Prostate gland (tissue), 2 donors: ENCODE measurements around the gene RPS3. TPM values are rescaled to one million over a fixed set of nuclear protein-coding genes. Genes with fewer than 3 reads are reported as not detected.

Source experiments
- DNase-seq: peaks from one replicate; pipeline ENCODE4 v3.0.0-alpha.2; 2019; ENCODE audit warnings: low spot score
- H3K27ac ChIP-seq, 2 donors: fragments of 200-600 bp; sonication (generic); 2 replicates each; pipeline ENCODE4 v1.5.1; 2017 to 2019
- H3K27me3 ChIP-seq: fragments of 200-600 bp; sonication (generic); replicated peaks from 2 replicates; pipeline ENCODE4 v1.5.1; 2019; ENCODE audit not compliant: insufficient read depth
- H3K36me3 ChIP-seq, 2 donors: fragments of 200-600 bp; sonication (generic); 1 replicate in 1 of 2; 2 replicates in 1 of 2; pipeline versions ENCODE4 v1.5.1 to v1.8.1; 2017 to 2019
- H3K4me1 ChIP-seq: fragments of 200-600 bp; sonication (generic); replicated peaks from 2 replicates; pipeline ENCODE4 v1.5.1; 2019
- H3K4me3 ChIP-seq, 2 donors: fragments of 200-600 bp; sonication (generic); 2 replicates each; pipeline ENCODE4 v1.5.1; 2017 to 2019
- H3K9me3 ChIP-seq: fragments of 200-600 bp; sonication (generic); 2 replicates; pipeline ENCODE4 v1.5.1; 2017
- POLR2A ChIP-seq: fragments of 450-650 bp; IDR thresholded peaks from one replicate; pipeline ENCODE4 v1.6.1; 2016; ENCODE audit warnings: antibody characterized with exemption, mild to moderate bottlenecking
- POLR2AphosphoS5 ChIP-seq: sonication (generic); formaldehyde crosslinking; IDR thresholded peaks from one replicate; pipeline ENCODE4 v1.6.1; 2017; ENCODE audit warnings: antibody characterized with exemption
- WGBS: methylation state at CpG from one replicate; pipeline ENCODE4 v1.1.5; 2018; 5-methylcytosine and 5-hydroxymethylcytosine counted together
- intact Hi-C: fragments of 100-400 bp; cut with DNase I; formaldehyde crosslinking; loops from one replicate; pipeline ENCODE4 v1.14.2; 2022
- total RNA-seq, 2 donors: library from RNA; depleted of rRNA; stranded (reverse); fragments of >200 nt; gene quantifications; one replicate each; pipeline ENCODE4 v1.1.0, GENCODE V29; 2016
- TF ChIP-seq, protein P1 (sequence below), 4 experiments: fragments of 200-600 bp in 2 of 4; fragments of 450-650 bp in 2 of 4; sonication (generic) in 2 of 4; IDR thresholded peaks; 1 replicate in 3 of 4; 2 replicates in 1 of 4; pipeline ENCODE4 v1.5.1; 2016 to 2019; ENCODE audit warnings: antibody characterized with exemption in 4 of 4, mild to moderate bottlenecking in 2 of 4, moderate library complexity in 2 of 4

The RPS3 gene
- total RNA-seq, 2 donors from 2014 or later = 890 to 1,636 TPM

DNA sequence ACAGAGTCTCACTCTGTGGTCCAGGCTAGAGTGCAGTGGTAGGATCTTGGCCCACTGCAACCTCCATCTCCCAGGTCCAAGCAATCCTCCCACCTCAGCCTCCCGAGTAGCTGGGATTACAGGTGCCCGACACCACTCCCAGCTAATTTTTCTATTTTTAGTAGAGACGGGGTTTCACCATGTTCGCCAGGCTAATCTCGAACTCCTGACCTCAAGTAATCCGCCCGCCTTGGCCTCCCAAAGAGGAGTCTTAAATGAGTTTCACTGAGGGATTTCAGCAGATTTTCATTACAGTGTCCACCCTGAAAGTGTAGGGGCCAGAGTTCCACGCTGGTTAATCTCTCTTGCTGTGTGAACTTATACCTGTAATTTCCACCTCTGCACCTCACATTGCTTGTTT, 412 bp upstream of the RPS3 start:
- H3K27ac ChIP-seq = no peak overlapping the region
- DNase-seq = no peak
- H3K36me3 ChIP-seq = peaks cover 0 to 2% of the 10 kb centered on the region in 2 donors
- 82% methylated on average over 8 of the region's 8 CpGs for WGBS
- no peaks in the 10 kb centered on the region for H3K4me1 ChIP-seq
- H3K4me3 ChIP-seq = no peak overlapping the region
- no peaks in the 10 kb centered on the region for H3K27me3 ChIP-seq
- H3K9me3 ChIP-seq = no peaks in the 10 kb centered on the region
- intact Hi-C loops = no loop called here
- TF ChIP-seq POLR2A = no peak
- TF ChIP-seq POLR2AphosphoS5 = no peak
- TF ChIP-seq, protein P1, sequence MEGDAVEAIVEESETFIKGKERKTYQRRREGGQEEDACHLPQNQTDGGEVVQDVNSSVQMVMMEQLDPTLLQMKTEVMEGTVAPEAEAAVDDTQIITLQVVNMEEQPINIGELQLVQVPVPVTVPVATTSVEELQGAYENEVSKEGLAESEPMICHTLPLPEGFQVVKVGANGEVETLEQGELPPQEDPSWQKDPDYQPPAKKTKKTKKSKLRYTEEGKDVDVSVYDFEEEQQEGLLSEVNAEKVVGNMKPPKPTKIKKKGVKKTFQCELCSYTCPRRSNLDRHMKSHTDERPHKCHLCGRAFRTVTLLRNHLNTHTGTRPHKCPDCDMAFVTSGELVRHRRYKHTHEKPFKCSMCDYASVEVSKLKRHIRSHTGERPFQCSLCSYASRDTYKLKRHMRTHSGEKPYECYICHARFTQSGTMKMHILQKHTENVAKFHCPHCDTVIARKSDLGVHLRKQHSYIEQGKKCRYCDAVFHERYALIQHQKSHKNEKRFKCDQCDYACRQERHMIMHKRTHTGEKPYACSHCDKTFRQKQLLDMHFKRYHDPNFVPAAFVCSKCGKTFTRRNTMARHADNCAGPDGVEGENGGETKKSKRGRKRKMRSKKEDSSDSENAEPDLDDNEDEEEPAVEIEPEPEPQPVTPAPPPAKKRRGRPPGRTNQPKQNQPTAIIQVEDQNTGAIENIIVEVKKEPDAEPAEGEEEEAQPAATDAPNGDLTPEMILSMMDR (IDR thresholded peaks at IDR 0.05) = no peak

DNA sequence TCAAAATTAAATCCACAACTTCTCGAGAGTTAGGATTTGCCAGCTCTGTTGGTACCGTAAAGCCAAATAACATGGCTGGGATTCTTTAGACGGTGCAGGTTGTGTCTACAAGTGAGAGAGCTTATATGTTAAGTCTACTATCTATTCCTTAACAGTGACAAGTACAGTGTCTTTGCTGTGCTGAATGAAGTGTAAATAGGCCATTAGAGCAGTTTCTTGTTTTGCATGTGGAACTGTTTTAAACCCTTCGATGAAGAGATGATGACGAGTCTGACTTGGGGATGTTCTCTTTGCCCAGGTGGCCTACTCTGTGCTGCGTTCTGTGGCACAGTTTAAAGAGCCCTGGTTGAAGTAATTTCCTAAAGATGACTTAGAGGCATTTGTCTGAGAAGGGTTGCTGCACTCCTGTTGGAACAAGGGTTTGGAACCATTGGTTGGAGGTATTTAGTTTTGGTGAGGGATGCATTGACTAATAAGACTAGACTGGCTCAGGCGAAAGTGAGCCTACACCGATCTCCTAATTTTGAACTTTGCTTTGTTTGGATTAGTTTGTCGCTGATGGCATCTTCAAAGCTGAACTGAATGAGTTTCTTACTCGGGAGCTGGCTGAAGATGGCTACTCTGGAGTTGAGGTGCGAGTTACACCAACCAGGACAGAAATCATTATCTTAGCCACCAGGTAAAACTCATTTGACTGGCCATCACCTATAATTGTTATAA, 988 bp downstream of the RPS3 start:
- peaks cover 8 to 11% of the 10 kb centered on the region in 2 donors for H3K36me3 ChIP-seq
- no peaks in the 10 kb centered on the region for H3K27me3 ChIP-seq
- no peak for DNase-seq
- 9% methylated on average over 11 of the region's 11 CpGs for WGBS
- peak overlapping the region; percentile 50 to 68 for H3K4me3 ChIP-seq
- intact Hi-C loops = loop anchor here (5.0 kb wide), 1 partner anchor 127 kb away; the partner anchor contains the start of gene GDPD5
- H3K27ac ChIP-seq = peak overlapping the region; percentile 69 to 87
- H3K9me3 ChIP-seq = no peaks in the 10 kb centered on the region
- no peaks in the 10 kb centered on the region for H3K4me1 ChIP-seq
- TF ChIP-seq, protein P1 (IDR thresholded peaks at IDR 0.05) = no peak
- TF ChIP-seq POLR2A (no peak), POLR2AphosphoS5 (no peak)

DNA sequence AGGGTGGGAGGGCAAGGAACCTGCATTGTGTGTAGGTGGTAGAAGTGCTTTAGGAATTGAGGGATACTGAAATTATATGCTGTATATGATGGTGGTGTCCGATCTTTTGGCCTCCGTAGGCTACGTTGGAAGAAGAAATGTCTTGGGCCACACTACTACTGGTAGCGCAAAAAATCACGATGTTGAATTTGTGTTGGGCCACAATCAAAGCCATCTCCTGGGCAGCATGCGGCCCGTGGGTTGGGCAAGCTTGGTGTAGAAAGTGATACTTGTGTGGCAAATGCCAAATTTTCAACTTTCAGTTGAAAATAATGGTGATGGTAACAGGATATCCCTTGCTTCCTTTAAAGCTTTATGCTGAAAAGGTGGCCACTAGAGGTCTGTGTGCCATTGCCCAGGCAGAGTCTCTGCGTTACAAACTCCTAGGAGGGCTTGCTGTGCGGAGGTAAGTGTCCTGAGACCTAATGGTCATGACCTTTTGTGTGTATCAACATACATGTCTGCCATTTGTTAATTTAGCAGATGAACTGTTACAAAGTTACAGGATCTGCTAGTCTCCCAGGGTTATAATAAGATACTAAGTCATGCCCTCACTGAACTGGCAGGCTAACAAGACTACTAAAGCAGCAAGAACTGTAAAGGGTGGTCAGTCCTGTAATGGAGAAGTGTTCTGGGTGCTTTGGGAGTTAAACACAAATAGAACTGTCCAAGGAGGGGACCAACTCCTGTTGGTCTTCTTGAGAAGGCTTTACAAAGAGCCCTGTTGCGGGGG, 2.9 kb downstream of the RPS3 start:
- WGBS = 83% methylated on average over 10 of the region's 10 CpGs
- Histone ChIP-seq H3K4me3 (no peak overlapping the region), H3K9me3 (no peaks in the 10 kb centered on the region), H3K27ac (no peak overlapping the region), H3K4me1 (no peaks in the 10 kb centered on the region), H3K36me3 (peaks cover 8 to 11% of the 10 kb centered on the region in 2 donors), H3K27me3 (no peaks in the 10 kb centered on the region)
- intact Hi-C loops = loop anchor here (5.0 kb wide), 1 partner anchor 125 kb away; the partner anchor contains the start of gene GDPD5
- no peak for TF ChIP-seq POLR2A
- DNase-seq = no peak

DNA sequence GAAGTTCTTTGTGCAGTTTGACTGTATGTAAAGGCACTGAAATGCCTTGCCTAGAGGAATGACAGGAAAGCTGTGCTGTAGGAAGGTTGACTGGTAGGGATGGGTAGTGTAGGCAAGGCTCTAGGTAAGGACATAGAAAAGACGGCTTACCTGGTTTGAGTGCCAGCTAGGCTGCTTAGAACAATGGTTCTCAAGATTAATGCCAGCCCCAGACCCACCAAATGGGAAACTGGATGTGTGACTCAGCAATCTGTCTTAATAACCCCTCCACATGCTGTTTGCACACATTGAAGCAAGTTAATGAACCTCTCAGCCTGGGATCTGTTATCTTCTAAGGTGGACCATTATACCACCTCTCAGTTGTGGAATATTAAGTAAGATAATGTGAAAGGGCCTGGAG, 3.7 kb downstream of the RPS3 start:
- Histone ChIP-seq H3K4me1 (no peaks in the 10 kb centered on the region), H3K27me3 (no peaks in the 10 kb centered on the region), H3K9me3 (no peaks in the 10 kb centered on the region), H3K27ac (no peak overlapping the region), H3K36me3 (peaks cover 8 to 11% of the 10 kb centered on the region in 2 donors), H3K4me3 (no peak overlapping the region)
- TF ChIP-seq POLR2AphosphoS5 = no peak
- TF ChIP-seq, protein P1 (IDR thresholded peaks at IDR 0.05) = no peak
- TF ChIP-seq POLR2A = no peak
- 63% methylated on average over 1 of the region's 1 CpG for WGBS
- intact Hi-C loops = loop anchor here (5.0 kb wide), 1 partner anchor 124 kb away; the partner anchor contains the start of gene GDPD5
- DNase-seq = no peak

DNA sequence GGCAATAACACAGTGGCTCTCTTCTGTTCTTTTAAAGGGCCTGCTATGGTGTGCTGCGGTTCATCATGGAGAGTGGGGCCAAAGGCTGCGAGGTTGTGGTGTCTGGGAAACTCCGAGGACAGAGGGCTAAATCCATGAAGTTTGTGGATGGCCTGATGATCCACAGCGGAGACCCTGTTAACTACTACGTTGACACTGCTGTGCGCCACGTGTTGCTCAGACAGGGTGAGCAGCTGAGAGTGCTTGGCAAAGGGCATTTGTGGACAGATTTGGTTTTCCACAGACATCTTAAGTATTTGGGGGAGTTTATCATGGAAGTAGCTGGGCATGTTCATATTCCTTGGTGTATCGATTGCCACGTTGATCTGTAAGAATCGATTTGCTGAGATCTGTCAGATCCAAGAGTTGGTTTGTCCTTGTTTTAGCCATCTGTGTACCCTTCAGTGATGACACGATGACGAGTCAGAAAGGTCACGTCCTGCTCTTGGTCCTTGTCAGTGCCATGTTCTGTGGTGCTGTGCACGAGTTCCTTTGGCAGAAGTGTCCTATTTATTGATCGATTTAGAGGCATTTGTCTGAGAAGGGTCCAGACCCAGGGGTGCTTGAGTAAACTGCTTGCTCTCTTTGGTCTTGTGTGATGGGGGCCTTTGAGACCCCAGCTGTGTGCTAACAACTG, 4.8 kb downstream of the RPS3 start:
- peaks cover 8 to 11% of the 10 kb centered on the region in 2 donors for H3K36me3 ChIP-seq
- intact Hi-C loops = loop anchor here (5.0 kb wide), 1 partner anchor 123 kb away; the partner anchor contains the start of gene GDPD5

More for the DNA sequence above, 4.8 kb downstream of the RPS3 start:
- Histone ChIP-seq H3K27ac (no peak overlapping the region), H3K27me3 (no peaks in the 10 kb centered on the region), H3K4me1 (no peaks in the 10 kb centered on the region), H3K9me3 (no peaks in the 10 kb centered on the region), H3K4me3 (no peak overlapping the region)
- TF ChIP-seq POLR2AphosphoS5 (no peak), POLR2A (no peak)
- TF ChIP-seq, protein P1 (IDR thresholded peaks at IDR 0.05) = no peak
- DNase-seq = no peak
- 83% methylated on average over 15 of the region's 15 CpGs for WGBS
